H9 (cell line): ENCODE measurements around the gene ERGIC3. TPM values are rescaled to one million over a fixed set of nuclear protein-coding genes. Genes with fewer than 3 reads are reported as not detected.

Experiments
- DNase-seq: peaks from one replicate; pipeline ENCODE4 v3.0.0-alpha.2; 2017
- H2AFZ ChIP-seq: one replicate; pipeline ENCODE4 v1.6.1; 2013; ENCODE audit warnings: mild to moderate bottlenecking, low read length, control low read depth, moderate library complexity
- H2AK5ac ChIP-seq: 2 replicates; pipeline ENCODE4 v1.6.1; 2013; ENCODE audit warnings: low read length, control low read depth, mixed read lengths; ENCODE audit not compliant: insufficient read length
- H2BK120ac ChIP-seq: one replicate; pipeline ENCODE4 v1.6.1; 2013; ENCODE audit warnings: low read depth, mild to moderate bottlenecking, low read length, control low read depth, inconsistent platforms; ENCODE audit not compliant: poor library complexity, severe bottlenecking
- H2BK12ac ChIP-seq: 2 replicates; pipeline ENCODE4 v1.6.1; 2013; ENCODE audit warnings: low read length, control low read depth, mixed read lengths, low read depth; ENCODE audit not compliant: insufficient read length
- H2BK15ac ChIP-seq: 2 replicates; pipeline ENCODE4 v1.6.1; 2013; ENCODE audit warnings: low read depth, low read length, control low read depth
- H2BK20ac ChIP-seq: one replicate; pipeline ENCODE4 v1.6.1; 2013; ENCODE audit warnings: low read depth, mild to moderate bottlenecking, low read length, control low read depth, inconsistent platforms; ENCODE audit not compliant: poor library complexity, severe bottlenecking
- H2BK5ac ChIP-seq: 2 replicates; pipeline ENCODE4 v1.6.1; 2013; ENCODE audit warnings: low read length, control low read depth, mixed read lengths; ENCODE audit not compliant: insufficient read length
- H3K14ac ChIP-seq: 2 replicates; pipeline ENCODE4 v1.6.1; 2013; ENCODE audit warnings: low read length, control low read depth; ENCODE audit not compliant: insufficient read depth
- H3K18ac ChIP-seq: 2 replicates; pipeline ENCODE4 v1.6.1; 2013; ENCODE audit warnings: low read depth, mild to moderate bottlenecking, mixed read lengths, low read length, control low read depth; ENCODE audit not compliant: insufficient read length
- H3K23ac ChIP-seq: 2 replicates; pipeline ENCODE4 v1.6.1; 2013; ENCODE audit warnings: low read length, control low read depth, mixed read lengths, low read depth; ENCODE audit not compliant: insufficient read length
- H3K23me2 ChIP-seq: 2 replicates; pipeline ENCODE4 v1.6.1; 2013; ENCODE audit warnings: low read depth, mild to moderate bottlenecking, mixed read lengths, low read length, control low read depth; ENCODE audit not compliant: insufficient read length, poor library complexity, severe bottlenecking
- H3K27ac ChIP-seq: 2 replicates; pipeline ENCODE4 v1.5.1; 2013; ENCODE audit warnings: low read length, control low read depth, mixed read lengths, low read depth; ENCODE audit not compliant: insufficient read length
- H3K27me3 ChIP-seq: 2 replicates; pipeline ENCODE4 v1.6.1; 2013; ENCODE audit warnings: low read length, control low read depth, inconsistent platforms; ENCODE audit not compliant: insufficient read depth
- H3K4ac ChIP-seq: 2 replicates; pipeline ENCODE4 v1.6.1; 2013; ENCODE audit warnings: low read depth, mild to moderate bottlenecking, control low read depth, inconsistent platforms, low read length, moderate library complexity
- H3K4me1 ChIP-seq: 2 replicates; pipeline ENCODE4 v1.6.1; 2013; ENCODE audit warnings: low read length, control low read depth, inconsistent platforms; ENCODE audit not compliant: insufficient read depth
- H3K4me2 ChIP-seq: 2 replicates; pipeline ENCODE4 v1.6.1; 2013; ENCODE audit warnings: low read length, control low read depth, mixed read lengths; ENCODE audit not compliant: insufficient read length, insufficient read depth
- H3K56ac ChIP-seq: 2 replicates; pipeline ENCODE4 v1.6.1; 2013; ENCODE audit warnings: low read depth, mild to moderate bottlenecking, mixed read lengths, low read length, control low read depth; ENCODE audit not compliant: insufficient read length
- H3K79me1 ChIP-seq: 2 replicates; pipeline ENCODE4 v1.6.1; 2013; ENCODE audit warnings: low read depth, mild to moderate bottlenecking, moderate library complexity, low read length, control low read depth, inconsistent platforms; ENCODE audit not compliant: insufficient read depth, poor library complexity, severe bottlenecking
- H3K79me2 ChIP-seq: 2 replicates; pipeline ENCODE4 v1.6.1; 2013; ENCODE audit warnings: low read length, control low read depth, inconsistent platforms; ENCODE audit not compliant: insufficient read depth
- H3K9ac ChIP-seq: 2 replicates; pipeline ENCODE4 v1.6.1; 2013; ENCODE audit warnings: low read length, control low read depth, mixed read lengths; ENCODE audit not compliant: insufficient read length; ENCODE audit errors: extremely low read depth
- H3K9me3 ChIP-seq: one replicate; pipeline ENCODE4 v1.6.1; 2013; ENCODE audit warnings: low read depth, low read length, inconsistent platforms; ENCODE audit not compliant: control insufficient read depth
- H3T11ph ChIP-seq: one replicate; pipeline ENCODE4 v1.6.1; 2013; ENCODE audit warnings: mild to moderate bottlenecking, low read length, control low read depth, inconsistent platforms
- H4K20me1 ChIP-seq: one replicate; pipeline ENCODE4 v1.6.1; 2013; ENCODE audit not compliant: control insufficient read depth, insufficient read length, insufficient read depth
- H4K5ac ChIP-seq: 2 replicates; pipeline ENCODE4 v1.6.1; 2013; ENCODE audit warnings: low read depth, mild to moderate bottlenecking, mixed read lengths, low read length, control low read depth; ENCODE audit not compliant: insufficient read length
- H4K8ac ChIP-seq: replicated peaks from 2 replicates; pipeline ENCODE4 v1.6.1; 2013; ENCODE audit warnings: low read length, control low read depth, mixed read lengths, low read depth; ENCODE audit not compliant: insufficient read length
- H4K91ac ChIP-seq: 2 replicates; pipeline ENCODE4 v1.6.1; 2013; ENCODE audit warnings: low read depth, mild to moderate bottlenecking, moderate library complexity, mixed read lengths, low read length, control low read depth; ENCODE audit not compliant: insufficient read length
- H3K27ac Mint-ChIP-seq, 3 experiments: 2 replicates in 2 of 3; 3 replicates in 1 of 3; pipeline ENCODE4 v1.8.0; 2020 to 2021; ENCODE audit warnings: mixed read lengths in 3 of 3, mild to moderate bottlenecking in 1 of 3, moderate library complexity in 1 of 3
- H3K27me3 Mint-ChIP-seq: 2 replicates; pipeline ENCODE4 v1.8.0; 2021; ENCODE audit warnings: low read depth, mild to moderate bottlenecking, moderate library complexity, mixed read lengths
- H3K36me3 Mint-ChIP-seq, 3 experiments: 2 replicates in 2 of 3; 3 replicates in 1 of 3; pipeline ENCODE4 v1.8.0; 2020 to 2021; ENCODE audit warnings: low read depth in 3 of 3, mixed read lengths in 3 of 3; ENCODE audit not compliant: insufficient read depth in 1 of 3
- H3K4me1 Mint-ChIP-seq, 2 experiments: 2 replicates each; pipeline ENCODE4 v1.8.0; 2020; ENCODE audit warnings: mixed read lengths in 2 of 2
- H3K4me3 Mint-ChIP-seq, 2 experiments: 2 replicates in 1 of 2; 3 replicates in 1 of 2; pipeline ENCODE4 v1.8.0; 2020 to 2021; ENCODE audit warnings: mild to moderate bottlenecking in 2 of 2, mixed read lengths in 2 of 2, moderate library complexity in 1 of 2
- H3K9me3 Mint-ChIP-seq, 2 experiments: 2 replicates in 1 of 2; 3 replicates in 1 of 2; pipeline ENCODE4 v1.8.0; 2020; ENCODE audit warnings: mild to moderate bottlenecking in 2 of 2, mixed read lengths in 2 of 2, moderate library complexity in 1 of 2
- CTCF ChIP-seq: fragments of 200-600 bp; sonication (generic); conservative IDR thresholded peaks from 3 replicates; pipeline ENCODE4 v1.8.0; 2021; ENCODE audit warnings: antibody characterized with exemption, mild to moderate bottlenecking
- whole genome bisulfite sequencing: extraction: QIAGEN DNeasy Blood & Tissue Kit; methylation state at CpG from one replicate; pipeline ENCODE4 v1.1.7; 2013; ENCODE audit warnings: missing lambda C conversion rate, low lambda C conversion rate, mixed read lengths; ENCODE audit not compliant: insufficient read length; ENCODE audit errors: extremely low coverage; 5-methylcytosine and 5-hydroxymethylcytosine counted together
- total RNA-seq: library from RNA; stranded (reverse); gene quantifications from 2 replicates; pipeline ENCODE4 v1.2.1, GENCODE V29; 2021

ERGIC3 gene
- total RNA-seq, 1 experiment from 2014 or later, result 188 TPM

- H3K4me1 ChIP-seq, result no peaks in the 10 kb centered on the region
- no peak for DNase-seq
Observed at GRCh38 chr20:35606127-35606526, 64.2 kb downstream of the ERGIC3 start.

More at GRCh38 chr20:35606127-35606526, 64.2 kb downstream of the ERGIC3 start:
- H2AFZ ChIP-seq, result no peak overlapping the region
- H3K56ac ChIP-seq, result no peak overlapping the region
- Mint-ChIP-seq H3K4me1 (peaks cover 8% of the 10 kb centered on the region in 2 experiments), H3K4me3 (no peak overlapping the region), H3K36me3 (no peaks in the 10 kb centered on the region; a peak in 1 of 7 replicates), H3K27ac (no peak overlapping the region), H3K27me3 (peaks cover 43% of the 10 kb centered on the region), H3K9me3 (no peaks in the 10 kb centered on the region)
- no peaks in the 10 kb centered on the region for H3K79me2 ChIP-seq
- H3K27ac ChIP-seq, result no peak overlapping the region
- H2BK5ac ChIP-seq, result no peak overlapping the region
- no peak overlapping the region for H4K5ac ChIP-seq
- H3K4me2 ChIP-seq, result no peak overlapping the region
- no peak overlapping the region for H3K9ac ChIP-seq
- H4K8ac ChIP-seq, result no peak overlapping the region
- H3K18ac ChIP-seq, result no peak overlapping the region
- H3K9me3 ChIP-seq, result no peaks in the 10 kb centered on the region
- no CpG with 5 or more reads among the region's 4 CpGs for WGBS
- no peaks in the 10 kb centered on the region for H4K20me1 ChIP-seq
- no peak overlapping the region for H2AK5ac ChIP-seq
- no peak overlapping the region for H3T11ph ChIP-seq
- no peak overlapping the region for H2BK15ac ChIP-seq
- H2BK12ac ChIP-seq, result no peak overlapping the region
- no peak for TF ChIP-seq CTCF
- H2BK120ac ChIP-seq, result no peak overlapping the region
- H3K23me2 ChIP-seq, result peaks cover 11% of the 10 kb centered on the region
- H2BK20ac ChIP-seq, result no peak overlapping the region
- H3K14ac ChIP-seq, result no peak overlapping the region
- H4K91ac ChIP-seq, result no peak overlapping the region
- H3K79me1 ChIP-seq, result no peaks in the 10 kb centered on the region
- no peak overlapping the region for H3K23ac ChIP-seq
- no peak overlapping the region for H3K4ac ChIP-seq
- H3K27me3 ChIP-seq, result peaks cover 11% of the 10 kb centered on the region; the same call in 1 of the 2 replicates

Other genes starting within 250 kb of the ERGIC3 start
- not detected in 2 replicates for gene FAM83C, start 249.7 kb upstream of the ERGIC3 start, total RNA-seq
- 43.4 and 56.5 TPM in 2 replicates for gene UQCC1, start 130.1 kb upstream of the ERGIC3 start, total RNA-seq
- gene GDF5, start 103.8 kb upstream of the ERGIC3 start, total RNA-seq, result not detected in 2 replicates
- 29.8 and 33.9 TPM in 2 replicates for gene CEP250, start 86.5 kb upstream of the ERGIC3 start, total RNA-seq
- gene C20orf173, start 12.4 kb upstream of the ERGIC3 start, total RNA-seq, result not detected in 2 replicates
- 4.9 and 5.3 TPM in 2 replicates for gene SPAG4, start 73.8 kb downstream of the ERGIC3 start, total RNA-seq
- 152 and 155 TPM in 2 replicates for gene CPNE1, start 122.8 kb downstream of the ERGIC3 start, total RNA-seq
- gene RBM12, start 122.8 kb downstream of the ERGIC3 start, total RNA-seq, result 260 TPM in 2 replicates
- 24.4 and 26.6 TPM in 2 replicates for gene NFS1, start 157.3 kb downstream of the ERGIC3 start, total RNA-seq
- gene ROMO1, start 157.3 kb downstream of the ERGIC3 start, total RNA-seq, result 204 and 207 TPM in 2 replicates
- 335 and 347 TPM in 2 replicates for gene RBM39, start 200.2 kb downstream of the ERGIC3 start, total RNA-seq
- gene PHF20, start 229.9 kb downstream of the ERGIC3 start, total RNA-seq, result 50.3 and 55.3 TPM in 2 replicates